Activated CD8-positive, alpha-beta T cell treated with anti-CD3 and anti-CD28 coated beads for 36 hours (primary cell): ENCODE results near the gene NMNAT2. TPM values are rescaled to one million over a fixed set of nuclear protein-coding genes. Genes with fewer than 3 reads are reported as not detected.

ENCODE experiments used
- ATAC-seq: fragments of 200-7000 bp; cut with Tn5 transposase; one replicate; pipeline ENCODE4 v1.10.0; 2021; ENCODE audit warnings: mild to moderate bottlenecking, moderate library complexity
- CTCF ChIA-PET: fragments of 350-600 bp; sonication (Branson Sonifier 250); formaldehyde crosslinking; loops from one replicate; lab custom pipeline; 2021; ENCODE audit warnings: antibody characterized with exemption; lab: Charles Lee
- POLR2A ChIA-PET: fragments of 350-600 bp; sonication (Branson Sonifier 250); formaldehyde crosslinking; loops from one replicate; lab custom pipeline; 2021; ENCODE audit warnings: antibody characterized with exemption; lab: Charles Lee
- DNase-seq: peaks from one replicate; pipeline ENCODE4 v3.0.0-alpha.2; 2020
- H3K27ac Mint-ChIP-seq: one replicate; pipeline ENCODE4 v1.8.0; 2021; ENCODE audit warnings: mild to moderate bottlenecking, mixed read lengths
- H3K27me3 Mint-ChIP-seq: one replicate; pipeline ENCODE4 v1.8.0; 2021; ENCODE audit warnings: mixed read lengths
- H3K36me3 Mint-ChIP-seq: one replicate; pipeline ENCODE4 v1.8.0; 2021; ENCODE audit warnings: low read depth, mixed read lengths
- H3K4me1 Mint-ChIP-seq: one replicate; pipeline ENCODE4 v1.8.0; 2021; ENCODE audit warnings: low read depth, mixed read lengths
- H3K4me3 Mint-ChIP-seq: one replicate; pipeline ENCODE4 v1.8.0; 2021; ENCODE audit warnings: mild to moderate bottlenecking, moderate library complexity, mixed read lengths
- H3K9me3 Mint-ChIP-seq: one replicate; pipeline ENCODE4 v1.8.0; 2021; ENCODE audit warnings: mixed read lengths
- intact Hi-C: fragments of 100-400 bp; cut with micrococcal nuclease; formaldehyde crosslinking; loops from one replicate; pipeline ENCODE4 v1.10.0; 2022
- total RNA-seq, 2 experiments: library from RNA; stranded (reverse); gene quantifications; one replicate each; pipeline ENCODE4 v1.2.3, GENCODE V29; 2021
- TF ChIP-seq, protein P1 (sequence below): fragments of 200-600 bp; IDR thresholded peaks from one replicate; pipeline ENCODE4 v1.8.0; 2022; ENCODE audit warnings: antibody characterized with exemption, mild to moderate bottlenecking

Gene NMNAT2
- total RNA-seq, 2 experiments from 2014 or later: not detected

DNA sequence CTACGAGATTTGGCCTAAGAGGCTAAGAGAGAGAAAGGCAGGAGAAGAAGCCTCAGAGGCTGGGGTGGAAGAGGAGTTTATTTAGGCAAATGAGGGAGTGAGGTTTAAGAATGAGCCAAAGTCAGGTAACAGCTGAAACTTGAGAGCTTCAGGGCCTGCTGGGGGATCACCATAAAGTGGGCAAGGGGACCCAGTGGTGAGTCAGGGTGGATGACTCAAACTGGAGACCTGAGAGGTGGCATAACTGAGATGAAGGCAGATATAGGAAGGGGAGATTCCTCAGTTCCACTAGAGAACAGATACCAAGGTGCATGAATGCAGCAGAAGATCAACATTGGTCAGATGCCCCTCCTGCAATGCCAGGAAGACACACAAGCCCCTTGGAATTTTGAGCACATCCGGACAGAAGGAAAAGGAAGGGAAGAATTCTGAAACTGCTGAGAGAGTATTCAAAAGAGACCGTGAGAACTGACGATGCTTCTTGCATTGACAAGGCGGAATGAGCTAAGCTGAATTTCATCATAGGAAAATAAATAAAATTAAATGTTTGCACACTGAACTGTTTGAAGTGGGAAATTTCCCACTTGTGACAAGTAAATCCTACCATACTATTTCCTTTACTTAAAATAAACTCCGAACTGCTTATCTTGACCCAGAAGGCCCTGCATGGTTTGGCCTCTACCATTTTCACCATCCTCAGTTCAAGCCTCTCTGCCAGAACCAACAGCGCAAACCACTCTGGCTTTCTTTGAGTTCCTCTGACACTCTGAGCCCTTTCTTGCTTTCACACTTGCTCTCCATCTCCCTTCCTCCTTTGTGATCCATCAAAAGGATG, 94.1 kb downstream of the NMNAT2 start:
- no peak overlapping the region for H3K27ac Mint-ChIP-seq
- no peaks in the 10 kb centered on the region for H3K9me3 Mint-ChIP-seq
- intact Hi-C loops: no loop called here
- ATAC-seq: no peak
- no peaks in the 10 kb centered on the region for H3K36me3 Mint-ChIP-seq
- H3K4me3 Mint-ChIP-seq: no peak overlapping the region
- peaks cover 23% of the 10 kb centered on the region for H3K27me3 Mint-ChIP-seq
- CTCF ChIA-PET: interaction anchor here (1.6 kb wide), 1 partner anchor 42 kb away, joined by 4 read pairs; no protein-coding TSS in a partner anchor
- TF ChIP-seq, protein P1, sequence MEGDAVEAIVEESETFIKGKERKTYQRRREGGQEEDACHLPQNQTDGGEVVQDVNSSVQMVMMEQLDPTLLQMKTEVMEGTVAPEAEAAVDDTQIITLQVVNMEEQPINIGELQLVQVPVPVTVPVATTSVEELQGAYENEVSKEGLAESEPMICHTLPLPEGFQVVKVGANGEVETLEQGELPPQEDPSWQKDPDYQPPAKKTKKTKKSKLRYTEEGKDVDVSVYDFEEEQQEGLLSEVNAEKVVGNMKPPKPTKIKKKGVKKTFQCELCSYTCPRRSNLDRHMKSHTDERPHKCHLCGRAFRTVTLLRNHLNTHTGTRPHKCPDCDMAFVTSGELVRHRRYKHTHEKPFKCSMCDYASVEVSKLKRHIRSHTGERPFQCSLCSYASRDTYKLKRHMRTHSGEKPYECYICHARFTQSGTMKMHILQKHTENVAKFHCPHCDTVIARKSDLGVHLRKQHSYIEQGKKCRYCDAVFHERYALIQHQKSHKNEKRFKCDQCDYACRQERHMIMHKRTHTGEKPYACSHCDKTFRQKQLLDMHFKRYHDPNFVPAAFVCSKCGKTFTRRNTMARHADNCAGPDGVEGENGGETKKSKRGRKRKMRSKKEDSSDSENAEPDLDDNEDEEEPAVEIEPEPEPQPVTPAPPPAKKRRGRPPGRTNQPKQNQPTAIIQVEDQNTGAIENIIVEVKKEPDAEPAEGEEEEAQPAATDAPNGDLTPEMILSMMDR: no peak
- POLR2A ChIA-PET: no interaction called here
- peaks cover 5% of the 10 kb centered on the region for H3K4me1 Mint-ChIP-seq
- peak; percentile 8 for DNase-seq

DNA sequence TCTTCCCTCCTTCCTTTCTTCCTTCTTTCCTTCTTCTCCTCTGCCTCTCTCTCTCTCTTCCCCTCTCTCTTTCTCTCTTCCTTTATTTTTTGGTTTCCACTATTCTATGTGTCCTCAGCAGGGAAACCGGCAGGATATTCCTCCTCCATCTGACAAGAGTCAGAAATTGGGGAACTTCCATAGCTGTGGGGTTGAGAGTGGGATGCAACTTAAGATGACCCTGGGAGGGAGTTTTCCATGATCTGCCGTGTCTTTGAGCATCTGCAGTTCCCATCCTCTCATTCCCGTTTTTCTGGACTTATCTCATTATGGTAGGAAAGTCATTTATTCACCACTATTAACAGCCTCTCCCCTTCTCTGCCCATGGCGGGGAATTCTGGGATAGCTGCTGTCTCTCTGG, 98.6 kb downstream of the NMNAT2 start:
- no peaks in the 10 kb centered on the region for H3K36me3 Mint-ChIP-seq
- CTCF ChIA-PET: no interaction called here
- no peak overlapping the region for H3K4me3 Mint-ChIP-seq
- H3K27me3 Mint-ChIP-seq: peaks cover 22% of the 10 kb centered on the region
- intact Hi-C loops: no loop called here
- POLR2A ChIA-PET: no interaction called here
- H3K9me3 Mint-ChIP-seq: no peaks in the 10 kb centered on the region
- peaks cover 5% of the 10 kb centered on the region for H3K4me1 Mint-ChIP-seq
- ATAC-seq (no peak), DNase-seq (no peak)
- TF ChIP-seq, protein P1: no peak
- no peak overlapping the region for H3K27ac Mint-ChIP-seq

DNA sequence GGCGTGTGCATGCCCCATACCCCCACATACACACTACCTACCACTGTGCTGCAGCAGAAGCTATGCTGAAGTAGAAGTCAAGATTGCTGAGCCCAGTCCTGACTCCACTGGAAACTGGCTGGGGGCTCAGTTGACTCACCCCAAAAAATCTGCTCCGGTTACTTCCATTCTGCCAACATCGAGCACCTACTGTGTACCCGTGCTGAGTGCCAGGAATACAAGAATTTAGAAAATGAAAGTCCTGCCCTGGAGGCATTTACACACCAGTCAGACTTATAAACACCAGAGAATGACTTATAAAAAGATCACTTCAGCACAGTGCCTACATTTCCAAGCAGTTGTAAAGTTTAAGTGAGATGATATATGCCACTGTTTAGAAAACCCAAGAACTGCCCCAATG, 99.1 kb downstream of the NMNAT2 start:
- Mint-ChIP-seq H3K4me1 (peaks cover 4% of the 10 kb centered on the region), H3K27me3 (peaks cover 24% of the 10 kb centered on the region), H3K4me3 (no peak overlapping the region), H3K36me3 (no peaks in the 10 kb centered on the region), H3K27ac (no peak overlapping the region), H3K9me3 (no peaks in the 10 kb centered on the region)
- intact Hi-C loops: no loop called here
- TF ChIP-seq, protein P1: no peak
- ChIA-PET POLR2A (no interaction called here), CTCF (no interaction called here)
- ATAC-seq (no peak), DNase-seq (no peak)

DNA sequence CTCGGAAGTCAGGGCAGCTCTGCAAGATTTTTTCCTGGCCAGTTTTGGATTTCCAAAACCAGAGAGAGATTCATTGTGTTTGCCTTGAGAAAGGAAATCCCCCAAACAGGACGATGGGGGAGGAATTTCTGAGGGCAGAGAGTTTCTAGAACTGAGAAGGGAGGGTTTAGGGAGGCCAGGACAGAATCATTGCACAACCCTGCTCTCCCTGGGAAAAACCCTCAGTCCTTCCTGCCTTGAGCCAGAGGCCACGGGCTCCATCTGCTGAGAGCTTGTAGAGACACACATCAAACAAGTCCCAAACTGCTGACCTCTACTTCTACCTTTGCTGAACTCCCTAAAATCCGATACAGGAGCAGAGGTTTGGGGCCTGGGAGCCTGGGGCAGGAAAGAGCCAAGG, 99.7 kb downstream of the NMNAT2 start:
- ChIA-PET POLR2A (no interaction called here), CTCF (interaction anchor here (1.2 kb wide), 1 partner anchor 30 kb away, joined by 3 read pairs; no protein-coding TSS in a partner anchor)
- Mint-ChIP-seq H3K27ac (no peak overlapping the region), H3K4me3 (no peak overlapping the region), H3K36me3 (no peaks in the 10 kb centered on the region), H3K9me3 (no peaks in the 10 kb centered on the region), H3K27me3 (peaks cover 24% of the 10 kb centered on the region), H3K4me1 (no peaks in the 10 kb centered on the region)
- TF ChIP-seq, protein P1: no peak
- ATAC-seq: no peak
- intact Hi-C loops: no loop called here
- DNase-seq: peak; percentile 5
